HepG2 (cell line): Measurements from ENCODE around the gene TRPC4AP. TPM values are rescaled to one million over a fixed set of nuclear protein-coding genes. Genes with fewer than 3 reads are reported as not detected.
A peak's percentile ranks its signal among the peaks of the same experiment; 100 is the strongest.

Experiments used
- GABPB1 ChIP-seq: IDR thresholded peaks from 2 replicates; pipeline ENCODE4 v1.6.1; 2016; ENCODE audit warnings: mild to moderate bottlenecking, missing genetic modification reagents, moderate library complexity, missing compliant biosample characterization
- KDM5A ChIP-seq: fragments of 200-600 bp; sonication (generic); IDR thresholded peaks from 2 replicates; pipeline ENCODE4 v1.7.0; 2018; ENCODE audit warnings: antibody characterized with exemption, mild to moderate bottlenecking, low read length, borderline replicate concordance
- POLR2A ChIP-seq, 2 experiments: IDR thresholded peaks; 2 replicates each; pipeline ENCODE4 v1.6.1; 2011; ENCODE audit warnings: low read depth in 2 of 2, low read length in 2 of 2, mild to moderate bottlenecking in 1 of 2, moderate library complexity in 1 of 2; ENCODE audit not compliant: insufficient read depth in 1 of 2
- REST ChIP-seq, 2 experiments: IDR thresholded peaks; 2 replicates each; pipeline ENCODE4 v1.6.1; 2011 to 2012; ENCODE audit warnings: low read length in 2 of 2, borderline replicate concordance in 1 of 2, low read depth in 1 of 2, mild to moderate bottlenecking in 1 of 2, moderate library complexity in 1 of 2
- SIN3B ChIP-seq: fragments of 150-350 bp; IDR thresholded peaks from 2 replicates; pipeline ENCODE4 v1.6.1; 2014; ENCODE audit warnings: low read length
- SIX4 ChIP-seq: sonication (generic); formaldehyde crosslinking; IDR thresholded peaks from 2 replicates; pipeline ENCODE4 v1.4.0; 2020; ENCODE audit warnings: missing genetic modification reagents
- TERF1 ChIP-seq: sonication (generic); formaldehyde crosslinking; IDR thresholded peaks from 2 replicates; pipeline ENCODE4 v1.8.0; 2022; ENCODE audit warnings: mild to moderate bottlenecking, missing genetic modification reagents, moderate library complexity
- ZBTB38 ChIP-seq: sonication (generic); formaldehyde crosslinking; IDR thresholded peaks from 2 replicates; pipeline ENCODE4 v1.5.1; 2020; ENCODE audit warnings: mild to moderate bottlenecking, missing genetic modification reagents
- ZBTB42 ChIP-seq: sonication (generic); formaldehyde crosslinking; IDR thresholded peaks from 2 replicates; pipeline ENCODE4 v1.5.0; 2020; ENCODE audit warnings: mild to moderate bottlenecking, missing genetic modification reagents
- ZBTB49 ChIP-seq: sonication (generic); formaldehyde crosslinking; IDR thresholded peaks from 2 replicates; pipeline ENCODE4 v1.4.0; 2020; ENCODE audit warnings: missing genetic modification reagents, borderline replicate concordance
- ZHX2 ChIP-seq, 2 experiments: sonication (generic) in 1 of 2; formaldehyde crosslinking in 1 of 2; IDR thresholded peaks; 2 replicates each; pipeline versions ENCODE4 v1.6.1 to v1.9.0; 2014 to 2022; ENCODE audit warnings: antibody characterized with exemption in 1 of 2, borderline replicate concordance in 1 of 2, inconsistent platforms in 1 of 2, low read depth in 1 of 2, missing genetic modification reagents in 1 of 2
- ZNF713 ChIP-seq: sonication (generic); formaldehyde crosslinking; IDR thresholded peaks from 2 replicates; pipeline ENCODE4 v1.4.0; 2020; ENCODE audit warnings: mild to moderate bottlenecking, missing genetic modification reagents
- ZNF737 ChIP-seq: sonication (generic); formaldehyde crosslinking; IDR thresholded peaks from 2 replicates; pipeline ENCODE4 v1.5.0; 2020; ENCODE audit warnings: missing genetic modification reagents, mild to moderate bottlenecking, borderline replicate concordance
- polyA plus RNA-seq, 8 experiments: library from polyadenylated mRNA; depleted of rRNA in 3 of 8; stranded (reverse) in 7 of 8; unstranded in 1 of 8; fragments of >200 nt; fragmentation: Illumina TruSeq in 4 of 8; extraction: Trizol in 4 of 8; gene quantifications; 2 replicates each; pipeline versions ENCODE4 v1.2.1 to v1.2.3, GENCODE V29; 2011 to 2016; ENCODE audit warnings: low read depth in 4 of 8, missing spikeins in 1 of 8, mixed read lengths in 1 of 8; ENCODE audit not compliant: insufficient read depth in 1 of 8
- total RNA-seq, 5 experiments: library from RNA; depleted of rRNA; stranded (reverse); fragments of >200 nt; fragmentation: Illumina TruSeq; extraction: Trizol; gene quantifications; 2 replicates each; pipeline ENCODE4 v1.2.3, GENCODE V29; 2016; ENCODE audit warnings: low read depth in 1 of 5
- TF ChIP-seq, protein P1 (sequence below): sonication (generic); formaldehyde crosslinking; IDR thresholded peaks from 2 replicates; pipeline ENCODE4 v1.4.0; 2020; ENCODE audit warnings: missing genetic modification reagents

Gene TRPC4AP
- total and polyA plus RNA-seq, 2 of the 13 experiments (the other 11 are each of a cell fraction or from before 2014, with no cell fraction given): 136 to 137 TPM

DNA sequence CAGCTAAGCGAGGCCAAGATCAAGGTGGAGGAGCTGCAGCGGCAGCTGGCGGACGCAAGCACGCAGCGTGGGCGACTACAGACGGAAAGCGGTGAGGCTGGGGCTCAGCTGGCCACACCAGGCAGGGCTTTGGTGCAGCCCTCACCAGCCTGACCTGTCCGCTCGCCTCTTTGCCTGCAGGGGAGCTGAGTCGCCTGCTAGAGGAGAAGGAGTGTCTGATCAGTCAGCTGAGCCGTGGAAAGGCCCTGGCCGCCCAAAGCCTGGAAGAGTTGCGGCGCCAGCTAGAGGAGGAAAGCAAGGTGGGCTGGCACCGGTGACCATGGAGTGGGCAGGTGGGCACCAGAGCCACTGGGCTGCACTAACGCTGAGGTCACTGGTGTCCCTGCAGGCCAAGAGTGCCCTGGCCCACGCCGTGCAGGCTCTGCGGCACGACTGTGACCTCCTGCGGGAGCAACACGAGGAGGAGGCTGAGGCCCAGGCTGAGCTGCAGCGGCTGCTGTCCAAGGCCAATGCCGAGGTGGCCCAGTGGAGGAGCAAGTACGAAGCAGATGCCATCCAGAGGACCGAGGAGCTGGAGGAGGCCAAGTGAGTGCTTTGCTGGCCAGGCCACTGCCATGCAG, 94.2 kb downstream of the TRPC4AP start (continued):
- no peak for TF ChIP-seq REST (IDR thresholded peaks at IDR 0.05; ENCODE audit: borderline replicate concordance in 1 of 2, low read depth in 1 of 2, low read length in 2 of 2)
- no peak for TF ChIP-seq SIX4 (CRISPR knock-in tag)
- no peak for TF ChIP-seq TERF1 (CRISPR knock-in tag)
- TF ChIP-seq ZNF737 (CRISPR knock-in tag): no peak
- no peak for TF ChIP-seq SIN3B
- no peak for TF ChIP-seq KDM5A
- no peak for TF ChIP-seq ZBTB42 (CRISPR knock-in tag)
- no peak for TF ChIP-seq ZBTB49 (CRISPR knock-in tag)
- TF ChIP-seq, protein P1, sequence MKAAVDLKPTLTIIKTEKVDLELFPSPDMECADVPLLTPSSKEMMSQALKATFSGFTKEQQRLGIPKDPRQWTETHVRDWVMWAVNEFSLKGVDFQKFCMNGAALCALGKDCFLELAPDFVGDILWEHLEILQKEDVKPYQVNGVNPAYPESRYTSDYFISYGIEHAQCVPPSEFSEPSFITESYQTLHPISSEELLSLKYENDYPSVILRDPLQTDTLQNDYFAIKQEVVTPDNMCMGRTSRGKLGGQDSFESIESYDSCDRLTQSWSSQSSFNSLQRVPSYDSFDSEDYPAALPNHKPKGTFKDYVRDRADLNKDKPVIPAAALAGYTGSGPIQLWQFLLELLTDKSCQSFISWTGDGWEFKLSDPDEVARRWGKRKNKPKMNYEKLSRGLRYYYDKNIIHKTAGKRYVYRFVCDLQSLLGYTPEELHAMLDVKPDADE (CRISPR knock-in tag): no peak
- no peak for TF ChIP-seq ZNF713 (CRISPR knock-in tag)
- no peak for TF ChIP-seq POLR2A (IDR thresholded peaks at IDR 0.05; ENCODE audit: insufficient read depth in 1 of 2, low read depth in 2 of 2, low read length in 2 of 2)
- peak; percentile 74; the same call in 1 of the 2 replicates for TF ChIP-seq ZBTB38 (CRISPR knock-in tag)
- no peak for TF ChIP-seq ZHX2 (IDR thresholded peaks at IDR 0.05; ENCODE audit: low read depth)
- TF ChIP-seq ZHX2 (CRISPR knock-in tag; IDR thresholded peaks at IDR 0.05; ENCODE audit: borderline replicate concordance): no peak
- TF ChIP-seq GABPB1 (CRISPR knock-in tag): peak; percentile 8; the same call in 1 of the 2 replicates
